Stimulated activated CD4-positive, alpha-beta T cell treated with anti-CD3 and anti-CD28 coated beads, Interleukin-1b, Interleukin-23, amount 100 ng/mL, for 1 hour (primary cell): ENCODE measurements around the gene MYOD1.

Source experiments
- DNase-seq, 2 donors: peaks; one replicate each; pipeline ENCODE4 v3.0.0-alpha.2; 2020; ENCODE audit warnings: low read depth in 2 of 2

Gene MYOD1

DNA sequence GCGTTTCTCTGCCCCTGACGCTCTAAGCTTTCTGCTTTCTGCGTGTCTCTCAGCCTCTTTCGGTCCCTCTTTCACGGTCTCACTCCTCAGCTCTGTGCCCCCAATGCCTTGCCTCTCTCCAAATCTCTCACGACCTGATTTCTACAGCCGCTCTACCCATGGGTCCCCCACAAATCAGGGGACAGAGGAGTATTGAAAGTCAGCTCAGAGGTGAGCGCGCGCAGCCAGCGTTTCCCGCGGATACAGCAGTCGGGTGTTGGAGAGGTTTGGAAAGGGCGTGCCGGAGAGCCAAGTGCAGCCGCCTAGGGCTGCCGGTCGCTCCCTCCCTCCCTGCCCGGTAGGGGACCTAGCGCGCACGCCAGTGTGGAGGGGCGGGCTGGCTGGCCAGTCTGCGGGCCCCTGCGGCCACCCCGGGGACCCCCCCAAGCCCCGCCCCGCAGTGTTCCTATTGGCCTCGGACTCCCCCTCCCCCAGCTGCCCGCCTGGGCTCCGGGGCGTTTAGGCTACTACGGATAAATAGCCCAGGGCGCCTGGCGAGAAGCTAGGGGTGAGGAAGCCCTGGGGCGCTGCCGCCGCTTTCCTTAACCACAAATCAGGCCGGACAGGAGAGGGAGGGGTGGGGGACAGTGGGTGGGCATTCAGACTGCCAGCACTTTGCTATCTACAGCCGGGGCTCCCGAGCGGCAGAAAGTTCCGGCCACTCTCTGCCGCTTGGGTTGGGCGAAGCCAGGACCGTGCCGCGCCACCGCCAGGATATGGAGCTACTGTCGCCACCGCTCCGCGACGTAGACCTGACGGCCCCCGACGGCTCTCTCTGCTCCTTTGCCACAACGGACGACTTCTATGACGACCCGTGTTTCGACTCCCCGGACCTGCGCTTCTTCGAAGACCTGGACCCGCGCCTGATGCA, at the start of gene MYOD1:
Gene MYOD1 (plus strand): TSS at position 544 of the 910 bp plus-strand sequence. CDS start 212 bp downstream, at position 756.
- no peak for DNase-seq

- DNase-seq: no peak
These were observed 46.9 kb upstream of the MYOD1 start for GRCh38 chr11:17672469-17672868.

DNA sequence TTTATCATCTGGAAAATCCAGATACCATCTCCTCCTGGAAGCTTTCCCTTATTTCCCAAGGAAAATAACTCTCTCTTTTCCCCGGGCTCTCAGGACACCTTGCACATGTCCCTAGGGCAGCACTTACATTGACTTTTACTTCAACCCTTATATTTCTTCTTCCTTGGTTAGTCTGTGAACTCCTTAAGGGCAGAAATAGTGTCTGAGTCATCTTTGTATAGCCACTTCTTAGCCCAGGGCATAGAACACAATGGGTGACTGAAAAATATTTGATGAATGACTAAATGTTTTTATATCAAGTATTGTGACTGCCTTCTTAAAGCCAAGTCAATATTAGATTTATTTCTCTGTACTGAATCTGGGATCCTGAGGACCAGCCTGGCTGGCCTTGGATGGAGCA, 45.4 kb upstream of the MYOD1 start:
- no peak for DNase-seq

GRCh38 chr11:17682848-17683247, 36.5 kb upstream of the MYOD1 start:
- no peak for DNase-seq

DNA sequence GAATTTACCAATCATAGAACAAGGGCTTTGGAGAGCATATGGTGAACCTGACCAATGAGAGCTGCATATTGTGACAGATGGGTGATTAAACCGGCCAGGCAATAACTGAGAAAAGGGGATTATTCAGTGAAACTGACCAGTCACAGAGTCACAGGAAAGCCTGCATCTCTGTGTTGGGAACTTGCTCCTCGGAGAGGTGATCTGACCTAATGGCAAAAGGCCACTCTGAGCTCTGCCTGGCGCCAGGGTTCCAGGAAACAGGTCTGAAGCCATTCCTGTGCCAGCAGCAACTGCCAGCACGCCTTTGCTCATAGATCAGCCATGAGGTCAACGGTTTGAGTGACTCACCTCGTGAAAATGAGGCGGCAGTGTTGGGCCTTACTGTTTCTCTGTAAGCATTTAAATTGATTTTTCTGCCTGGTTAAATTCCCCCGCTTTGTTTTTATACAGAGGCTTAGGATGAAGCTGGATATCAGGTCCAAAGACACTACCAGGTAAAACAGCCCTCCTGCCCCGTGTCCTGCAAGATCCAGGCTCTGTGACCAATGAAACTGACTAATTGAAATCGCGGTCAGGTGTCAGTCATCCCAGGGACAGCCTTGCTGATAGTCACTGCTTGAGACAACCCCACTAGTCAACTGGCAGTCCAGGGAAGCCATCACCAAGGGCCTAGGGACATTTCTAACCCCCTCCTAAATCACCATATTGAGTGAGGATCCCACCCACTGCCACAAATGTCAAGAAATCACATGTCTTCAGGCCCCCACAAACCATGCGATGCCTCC, 35.8 kb upstream of the MYOD1 start:
- no peak for DNase-seq

GRCh38 chr11:17684550-17684949, 34.8 kb upstream of the MYOD1 start:
- no peak for DNase-seq

DNA sequence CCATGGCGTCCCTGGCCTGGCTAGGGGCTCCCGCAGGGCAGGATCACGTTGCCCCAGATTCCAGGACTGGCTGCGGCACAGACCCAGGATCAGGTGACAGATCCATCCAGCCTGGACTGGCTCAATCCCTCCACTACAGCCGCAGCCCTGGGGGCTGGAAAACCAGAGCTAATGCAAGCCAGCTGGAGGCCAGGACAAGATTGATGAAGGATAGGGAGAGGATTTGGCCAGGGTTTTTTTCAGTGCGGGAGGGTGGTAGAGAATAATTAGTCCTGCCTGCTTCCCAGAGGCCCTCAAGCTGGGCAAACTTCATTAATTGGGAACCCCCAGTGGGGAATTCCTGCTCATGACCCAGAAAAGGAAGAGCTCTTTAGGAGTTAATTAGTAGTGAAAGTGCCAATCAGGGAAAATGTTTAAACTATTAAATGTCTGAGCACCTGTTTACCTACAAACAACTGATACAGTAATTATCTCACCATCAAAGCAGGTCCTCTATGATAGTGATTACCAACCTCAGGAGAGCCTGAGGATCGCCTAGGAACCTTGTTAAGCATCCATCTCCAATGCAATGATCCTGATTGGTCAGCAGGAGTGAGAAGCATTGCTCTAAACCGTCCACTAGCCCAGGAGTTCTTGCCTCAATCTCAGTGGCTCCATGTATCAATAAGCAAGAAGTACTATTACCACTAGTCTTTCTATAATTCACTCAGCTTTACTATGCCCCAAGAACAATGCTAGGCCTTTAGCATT, 33.0 kb upstream of the MYOD1 start:
- DNase-seq: no peak

- no peak for DNase-seq
These were observed 31.3 kb upstream of the MYOD1 start for GRCh38 chr11:17687946-17688670.

DNA sequence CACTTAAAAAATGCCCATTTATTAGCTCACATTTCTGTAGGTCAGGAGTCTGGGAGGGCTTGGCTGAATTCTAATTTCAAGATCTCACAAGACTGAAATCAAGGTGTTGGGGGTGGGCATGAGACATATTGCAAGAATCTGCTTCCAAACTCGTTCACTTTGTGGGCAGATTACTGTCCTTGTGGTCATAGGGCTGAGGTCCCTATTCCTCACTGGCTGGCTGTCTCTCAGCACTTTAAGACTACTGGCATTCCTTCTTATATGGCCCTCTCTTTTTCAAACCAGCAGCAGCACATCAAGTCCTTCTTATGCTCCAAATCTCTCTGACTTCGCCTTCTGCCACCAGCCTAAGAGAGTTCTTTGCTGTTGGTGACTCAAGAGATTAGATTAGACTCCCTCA, 27.8 kb upstream of the MYOD1 start:
- no peak for DNase-seq

GRCh38 chr11:17691976-17692375, 27.4 kb upstream of the MYOD1 start:
- no peak for DNase-seq

GRCh38 chr11:17692931-17693330, 26.4 kb upstream of the MYOD1 start:
- DNase-seq: no peak

DNA sequence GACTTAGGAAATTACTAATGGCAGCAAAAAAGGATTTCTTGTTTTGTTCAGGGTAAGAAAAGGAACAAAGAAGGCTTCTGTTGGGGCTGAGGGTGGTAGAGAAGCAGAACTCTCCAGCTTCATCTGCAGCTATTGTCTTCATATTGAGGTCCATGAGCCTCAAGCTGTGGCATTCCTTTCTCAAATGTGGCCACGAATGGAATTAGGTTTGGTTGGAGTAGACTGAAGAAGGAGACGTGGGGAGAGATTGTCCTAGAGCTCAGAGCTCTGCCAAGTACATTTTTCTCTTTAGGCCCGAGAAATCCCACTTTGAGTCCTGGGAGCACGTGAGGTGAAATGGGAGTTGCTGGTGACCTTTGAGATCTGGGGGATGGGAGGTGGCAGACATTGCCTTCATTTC, 25.8 kb upstream of the MYOD1 start:
- no peak for DNase-seq

DNA sequence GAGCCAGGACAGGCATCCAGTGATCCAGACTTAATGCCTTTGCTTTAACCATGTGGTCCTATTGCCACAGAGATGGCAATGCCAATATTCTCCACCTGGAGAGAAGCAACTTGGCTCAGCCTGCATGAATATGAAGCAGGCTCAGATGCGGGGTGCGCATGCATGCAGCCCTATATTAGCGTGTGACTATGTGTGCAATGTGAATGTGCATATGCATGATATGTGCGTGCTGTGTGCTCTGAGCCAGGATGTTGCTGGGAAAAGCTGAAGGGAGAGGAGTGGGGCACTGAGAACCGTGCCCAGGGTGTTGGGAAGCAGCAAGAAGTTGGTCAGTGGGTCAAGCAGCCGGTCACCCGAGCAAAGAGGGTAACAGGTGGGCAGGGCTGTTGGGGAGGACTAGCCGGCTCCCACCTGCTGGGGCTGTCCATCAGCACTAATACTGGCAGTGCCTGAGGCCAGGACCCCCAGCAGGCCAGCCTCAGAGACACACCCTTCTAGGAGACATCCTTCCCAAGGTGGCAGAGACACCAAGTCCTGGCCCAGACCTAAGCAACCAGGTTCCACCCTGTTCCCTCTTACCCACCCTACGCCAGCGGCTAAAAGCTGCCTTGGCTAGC, 24.8 kb upstream of the MYOD1 start:
- DNase-seq: no peak

DNA sequence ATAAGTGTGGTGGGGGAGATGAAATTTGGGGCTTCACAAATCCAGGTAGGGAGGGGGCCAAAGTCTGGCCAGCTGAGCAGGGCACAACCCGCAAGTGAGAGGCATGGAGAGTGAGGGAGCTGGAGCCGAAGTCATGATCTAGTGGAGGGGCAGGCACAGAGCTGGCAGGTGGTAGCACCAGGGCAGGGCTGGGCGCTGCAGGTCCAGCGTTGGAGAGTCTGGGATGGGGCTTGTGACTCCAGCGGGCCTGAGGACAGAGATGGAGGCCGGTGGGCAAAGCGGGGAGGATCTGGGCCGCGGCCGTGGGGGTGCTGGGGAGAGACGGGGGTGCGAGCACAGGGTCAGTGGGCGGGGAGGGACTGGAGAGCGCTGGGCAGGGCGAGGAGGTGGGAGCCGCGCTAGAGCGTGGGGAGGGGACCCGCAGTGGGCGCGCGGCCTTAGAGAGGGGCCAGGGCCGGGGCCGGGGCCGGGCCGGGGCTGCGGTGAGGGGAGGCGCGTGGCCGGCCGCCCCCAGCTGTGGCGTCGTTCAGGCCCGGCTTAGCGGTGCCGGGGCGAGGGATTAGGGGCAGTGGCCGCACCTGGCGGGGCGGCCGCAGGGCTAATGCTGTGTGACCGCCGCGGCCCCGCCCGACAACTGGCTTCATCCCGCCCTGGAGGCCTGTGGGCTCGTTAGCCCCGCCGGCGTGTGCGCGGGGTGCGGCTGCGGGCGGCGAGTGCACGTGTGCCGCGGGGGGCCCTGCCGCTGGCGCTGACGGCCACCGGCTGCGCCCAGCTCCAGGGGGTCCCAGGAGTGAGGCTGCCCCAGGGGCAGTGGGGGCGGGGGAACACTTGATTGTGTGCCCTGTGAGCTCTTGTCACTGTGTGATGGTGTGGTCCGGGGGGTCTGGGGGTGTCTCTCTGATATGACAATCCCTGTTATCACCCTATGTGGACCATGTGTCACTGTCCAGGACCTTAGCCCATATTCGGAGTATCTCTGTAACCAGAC, 23.6 kb upstream of the MYOD1 start:
- DNase-seq: no peak

- no peak for DNase-seq
These were observed 22.6 kb upstream of the MYOD1 start for GRCh38 chr11:17696741-17697140.

GRCh38 chr11:17697175-17697949, 22.0 kb upstream of the MYOD1 start:
- no peak for DNase-seq

DNA sequence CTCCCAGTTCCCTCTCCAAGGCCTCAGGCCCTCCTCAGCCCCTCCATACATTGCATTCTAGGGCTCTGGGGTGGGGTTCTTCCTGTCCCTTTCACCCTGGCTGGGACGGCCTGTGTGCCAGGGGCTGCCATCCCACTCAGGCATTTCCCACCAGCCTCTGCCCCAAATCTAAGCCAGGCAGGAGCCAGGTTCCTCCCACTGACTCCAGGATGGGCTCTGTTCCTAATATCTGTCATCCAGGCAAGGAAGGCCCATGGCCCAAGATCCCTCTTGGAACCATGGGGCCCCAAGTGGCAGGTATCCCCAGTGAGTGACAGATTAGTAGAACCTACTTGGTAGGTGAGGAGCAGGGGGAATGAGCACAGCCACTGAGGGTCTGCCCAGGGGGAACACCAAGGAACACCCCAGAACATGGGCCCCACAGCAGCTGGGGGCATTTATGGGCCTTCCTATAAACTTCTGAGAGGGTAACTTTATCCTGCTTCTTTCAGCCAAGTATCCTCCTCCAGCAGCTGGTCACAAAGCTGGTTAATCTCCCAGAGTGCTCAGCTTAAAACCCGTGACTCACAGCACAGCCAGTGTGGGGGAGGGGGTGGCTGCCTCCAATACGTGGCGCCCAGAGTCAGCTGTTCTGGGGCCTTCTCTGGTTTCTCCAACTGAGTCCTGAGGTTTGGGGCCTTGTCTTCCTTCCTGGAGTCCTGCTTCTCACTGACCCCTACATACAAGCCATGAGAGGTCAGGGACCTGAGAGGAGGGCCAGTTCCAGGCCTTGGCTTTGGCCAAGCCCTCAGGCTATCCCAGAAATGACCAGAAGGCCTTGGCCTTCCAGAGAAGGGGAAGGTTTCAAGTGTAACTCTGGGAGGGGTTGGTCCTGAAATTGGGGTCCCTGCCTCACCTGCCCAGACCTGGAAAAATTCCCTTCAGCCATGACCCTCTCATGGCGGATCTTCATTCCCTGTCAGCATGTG, 19.9 kb upstream of the MYOD1 start:
- no peak for DNase-seq

DNA sequence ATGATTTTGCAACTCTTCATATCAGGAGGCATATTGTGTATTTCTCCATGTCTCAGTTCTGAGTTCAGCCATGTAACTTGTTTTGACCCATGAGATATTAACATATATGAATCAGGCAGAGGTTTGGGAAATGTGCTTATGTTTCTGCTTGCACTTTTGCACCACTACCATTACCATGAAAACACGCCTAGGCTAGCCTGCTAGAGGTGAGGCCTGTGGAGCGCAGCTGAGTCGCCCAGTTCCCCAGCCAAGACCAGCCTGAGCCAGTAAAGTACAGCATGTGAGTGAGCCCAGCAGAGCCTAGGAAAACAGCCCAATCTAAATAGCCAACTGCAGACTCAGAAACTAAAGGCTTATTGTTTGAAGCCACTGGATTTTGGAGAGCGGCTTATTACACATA, 18.4 kb upstream of the MYOD1 start:
- DNase-seq: no peak
